HG03460 (cell line): Measurements from ENCODE around the gene C19orf47.
"Not testable (repeated sequence)": the region's sequence is repeated elsewhere in the genome, so short reads cannot be mapped to it uniquely, and the experiment has no call there.

Experiments
- ATAC-seq: cut with Tn5 transposase; IDR thresholded peaks from one replicate; pipeline ENCODE4 v1.9.1; 2021; ENCODE audit not compliant: unreplicated experiment

Gene C19orf47

GRCh38 chr19:40377876-40378385 lies 29.7 kb upstream of the C19orf47 start:
- ATAC-seq = no peak

- ATAC-seq = no peak
Measured at GRCh38 chr19:40376286-40376862, 28.2 kb upstream of the C19orf47 start.

- no peak for ATAC-seq
Measured at GRCh38 chr19:40374084-40374483, 25.9 kb upstream of the C19orf47 start.

GRCh38 chr19:40371802-40372122 lies 23.6 kb upstream of the C19orf47 start:
- no peak for ATAC-seq

- ATAC-seq = no peak
Measured at GRCh38 chr19:40370997-40371801, 23.0 kb upstream of the C19orf47 start.

GRCh38 chr19:40370253-40370652 lies 22.1 kb upstream of the C19orf47 start:
- ATAC-seq = not testable (repeated sequence)

GRCh38 chr19:40369797-40370196 lies 21.6 kb upstream of the C19orf47 start:
- no peak for ATAC-seq

GRCh38 chr19:40367577-40368434 lies 19.6 kb upstream of the C19orf47 start:
- no peak for ATAC-seq

GRCh38 chr19:40366697-40367561 lies 18.7 kb upstream of the C19orf47 start:
- ATAC-seq = no peak

GRCh38 chr19:40365613-40366401 lies 17.6 kb upstream of the C19orf47 start:
- ATAC-seq = no peak

- no peak for ATAC-seq
Measured at GRCh38 chr19:40365010-40365409, 16.8 kb upstream of the C19orf47 start.

- no peak for ATAC-seq
Measured at GRCh38 chr19:40363069-40363468, 14.9 kb upstream of the C19orf47 start.

- ATAC-seq = no peak
Measured at GRCh38 chr19:40362160-40362559, 14.0 kb upstream of the C19orf47 start.

GRCh38 chr19:40360708-40361241 lies 12.6 kb upstream of the C19orf47 start:
- no peak for ATAC-seq

- no peak for ATAC-seq
Measured at GRCh38 chr19:40360020-40360707, 12.0 kb upstream of the C19orf47 start.

GRCh38 chr19:40358773-40359172 lies 10.6 kb upstream of the C19orf47 start:
- no peak for ATAC-seq

GRCh38 chr19:40357640-40358039 lies 9.4 kb upstream of the C19orf47 start:
- ATAC-seq = no peak

- no peak for ATAC-seq
Measured at GRCh38 chr19:40356681-40357595, 8.7 kb upstream of the C19orf47 start.
